DLD1 (cell line): ENCODE measurements around the gene ZNF593.

ENCODE experiments used
- in situ Hi-C: cut with HindIII; loops from 2 replicates; pipeline ENCODE4 v1.10.0; 2017; ENCODE audit warnings: low sequenced_read_pairs

The ZNF593 gene

GRCh38 chr1:26168410-26169197 lies 1.1 kb upstream of the ZNF593 start, which contains the start of gene C1orf232:
TSS of gene C1orf232 (minus strand) at chr1:26168963. CDS start at chr1:26168499, 464 bp downstream.
- in situ Hi-C loops = loop anchor here (5.0 kb wide), 1 partner anchor 69 kb away; no protein-coding TSS in a partner anchor

- in situ Hi-C loops = loop anchor here (5.0 kb wide), 1 partner anchor 68 kb away; no protein-coding TSS in a partner anchor
Observed at GRCh38 chr1:26169198-26169554, 532 bp upstream of the ZNF593 start.

GRCh38 chr1:26170472-26170821 lies 739 bp downstream of the ZNF593 start:
- in situ Hi-C loops = no loop called here

- in situ Hi-C loops = no loop called here
Observed at GRCh38 chr1:26171084-26172072, 1.7 kb downstream of the ZNF593 start, which contains the start of gene ZNF593OS. TSS of gene ZNF593OS (minus strand) at chr1:26171832. CDS start at chr1:26171661, 171 bp downstream.

GRCh38 chr1:26175346-26175745 lies 5.6 kb downstream of the ZNF593 start:
- in situ Hi-C loops = no loop called here

- in situ Hi-C loops = no loop called here
Observed at GRCh38 chr1:26177182-26177684, 7.5 kb downstream of the ZNF593 start, which contains the start of gene CNKSR1. TSS of gene CNKSR1 (plus strand) at chr1:26177491. CDS start at chr1:26177548, 57 bp downstream.

- in situ Hi-C loops = no loop called here
Observed at GRCh38 chr1:26180010-26180506, 10.3 kb downstream of the ZNF593 start.

- in situ Hi-C loops = no loop called here
Observed at GRCh38 chr1:26181586-26182382, 12.1 kb downstream of the ZNF593 start.

- in situ Hi-C loops = no loop called here
Observed at GRCh38 chr1:26182383-26182696, 12.6 kb downstream of the ZNF593 start.

GRCh38 chr1:26184086-26184485 lies 14.4 kb downstream of the ZNF593 start:
- in situ Hi-C loops = no loop called here

- in situ Hi-C loops = no loop called here
Observed at GRCh38 chr1:26184883-26185282, 15.2 kb downstream of the ZNF593 start.

- in situ Hi-C loops = no loop called here
Observed at GRCh38 chr1:26187882-26188281, 18.2 kb downstream of the ZNF593 start.

GRCh38 chr1:26188477-26188876 lies 18.8 kb downstream of the ZNF593 start:
- in situ Hi-C loops = no loop called here

GRCh38 chr1:26189331-26189730 lies 19.6 kb downstream of the ZNF593 start:
- in situ Hi-C loops = no loop called here

GRCh38 chr1:26189751-26190275 lies 20.1 kb downstream of the ZNF593 start:
- in situ Hi-C loops = no loop called here

GRCh38 chr1:26190373-26190987 lies 20.8 kb downstream of the ZNF593 start, which contains the start of gene CATSPER4:
TSS of gene CATSPER4 (plus strand) at chr1:26190602. CDS start at chr1:26190628, 26 bp downstream.
- in situ Hi-C loops = no loop called here

GRCh38 chr1:26191739-26192138 lies 22.0 kb downstream of the ZNF593 start:
- in situ Hi-C loops = no loop called here

- in situ Hi-C loops = no loop called here
Observed at GRCh38 chr1:26195805-26196204, 26.1 kb downstream of the ZNF593 start.

- in situ Hi-C loops = no loop called here
Observed at GRCh38 chr1:26197301-26197700, 27.6 kb downstream of the ZNF593 start.

- in situ Hi-C loops = no loop called here
Observed at GRCh38 chr1:26197813-26198212, 28.1 kb downstream of the ZNF593 start.
